HuH-7 (cell line): ENCODE results near the gene UBXN4.
A peak's percentile ranks its signal among the peaks of the same experiment; 100 is the strongest.
"Not testable (repeated sequence)": the region's sequence is repeated elsewhere in the genome, so short reads cannot be mapped to it uniquely, and the experiment has no call there.

Experiments used
- DNase-seq: peaks from one replicate; pipeline ENCODE4 v3.0.0; 2011; ENCODE audit warnings: low spot score

The UBXN4 gene

DNA sequence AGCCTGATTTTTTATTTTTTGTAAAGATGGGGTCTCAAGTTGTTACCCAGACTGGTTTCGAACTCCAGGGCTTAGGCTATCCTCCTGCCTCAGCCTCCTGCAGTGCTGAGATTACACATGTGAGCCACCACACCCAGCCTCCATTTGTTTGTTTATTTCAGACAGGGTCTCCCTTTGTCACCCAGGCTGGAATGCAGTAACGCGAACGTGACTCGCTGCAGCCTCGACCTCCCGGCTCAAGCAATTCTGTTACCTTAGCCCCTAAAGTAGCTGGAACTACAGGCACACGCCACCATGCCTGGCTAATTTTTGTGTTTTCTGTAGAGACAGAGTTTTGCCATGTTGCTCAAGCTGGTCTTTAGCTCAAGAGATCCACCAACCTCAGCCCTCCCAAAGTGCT is 27.2 kb downstream of the UBXN4 start:
- no peak for DNase-seq

DNA sequence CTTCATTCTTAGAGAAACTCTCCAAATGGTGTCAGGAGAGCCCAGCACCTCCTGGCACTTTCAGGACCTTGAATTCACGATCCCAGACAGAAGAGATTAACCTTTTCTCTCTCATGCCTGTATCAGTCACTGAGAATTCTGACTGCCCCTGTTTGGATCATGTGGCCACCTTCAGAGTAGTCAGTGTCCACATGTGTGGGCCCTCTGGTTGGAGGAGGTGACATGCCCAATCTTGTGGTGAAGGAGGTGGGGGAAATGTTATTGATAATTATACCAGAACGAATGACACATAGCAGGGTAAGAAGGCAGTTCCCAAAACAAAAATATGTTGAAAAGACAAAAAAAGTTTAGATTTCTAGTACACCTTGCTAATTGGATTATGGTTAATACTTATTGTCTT is 31.7 kb downstream of the UBXN4 start:
- DNase-seq, result no peak

DNA sequence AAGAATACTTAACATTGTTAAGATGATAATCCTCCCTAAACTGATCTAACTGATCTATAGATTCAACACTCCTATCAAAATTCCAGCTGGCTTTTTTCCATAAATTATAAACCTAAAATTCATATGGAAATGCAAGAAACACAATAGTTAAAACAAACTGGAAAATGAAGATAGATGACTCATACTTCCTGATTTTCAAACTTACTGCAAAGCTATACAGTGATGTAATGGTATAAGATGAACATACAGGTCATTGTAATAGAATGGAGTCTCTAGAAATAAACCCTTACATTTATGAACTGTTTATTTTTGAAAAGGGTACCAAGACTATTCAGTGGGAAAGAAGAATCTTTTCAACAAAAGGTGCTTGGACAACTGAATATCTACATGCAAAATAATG is 32.3 kb downstream of the UBXN4 start:
- DNase-seq, result no peak

DNA sequence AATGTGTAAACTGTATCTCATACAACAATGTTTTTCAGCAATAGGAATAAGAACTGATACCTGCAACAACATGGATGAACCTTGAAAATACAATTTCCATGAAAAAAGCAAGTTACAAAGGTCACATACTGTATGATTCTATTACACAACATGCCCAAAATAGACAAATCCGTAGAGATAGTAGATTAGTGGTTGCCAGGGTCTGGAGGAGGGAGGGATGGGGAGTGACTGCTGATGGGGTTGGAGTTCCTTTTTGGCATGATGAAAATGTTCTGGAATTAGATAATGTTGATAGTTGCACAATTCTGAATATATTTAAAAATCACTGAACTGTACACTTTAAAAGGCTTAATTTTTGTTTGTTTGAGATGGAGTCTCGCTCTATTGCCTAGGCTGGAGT is 33.8 kb downstream of the UBXN4 start:
- no peak for DNase-seq

DNA sequence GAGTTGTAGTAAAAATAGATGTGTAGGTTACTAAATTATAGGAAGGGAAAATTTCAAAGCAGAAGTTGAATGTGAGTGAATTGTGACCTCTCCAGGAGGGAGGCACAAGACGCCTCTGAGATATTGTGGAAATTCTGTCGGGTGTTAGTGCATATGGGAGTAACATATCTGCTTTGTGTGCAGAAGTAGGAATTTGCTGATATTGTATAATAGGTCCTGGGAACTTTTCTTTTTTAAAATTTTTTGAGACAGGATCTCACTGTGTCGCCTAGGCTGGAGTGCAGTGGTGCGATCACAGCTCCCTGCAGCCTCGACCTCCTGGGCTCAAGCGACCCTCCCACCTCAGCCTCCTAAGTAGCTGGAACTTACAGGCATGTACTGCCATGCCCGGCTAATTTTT is 34.7 kb downstream of the UBXN4 start:
- DNase-seq, result no peak

DNA sequence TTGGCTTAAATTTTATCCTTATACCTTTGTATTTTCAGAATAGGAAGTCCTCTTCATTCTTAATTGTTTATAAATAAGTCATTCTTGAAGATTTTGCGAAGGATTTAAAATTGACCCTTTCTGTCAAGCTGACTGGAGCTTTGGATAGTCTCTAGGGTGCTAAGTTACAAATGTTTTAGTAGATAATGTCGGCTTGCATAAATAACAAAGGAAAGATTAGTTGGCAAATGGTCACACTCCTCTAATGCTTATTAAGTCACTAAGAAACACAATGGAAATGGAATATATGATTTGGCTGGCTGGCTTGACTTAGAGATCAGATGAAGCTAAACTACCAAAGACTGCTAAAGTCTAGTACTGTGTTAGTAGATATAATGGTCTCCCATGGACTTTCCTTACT is 40.6 kb downstream of the UBXN4 start:
- DNase-seq, result no peak

DNA sequence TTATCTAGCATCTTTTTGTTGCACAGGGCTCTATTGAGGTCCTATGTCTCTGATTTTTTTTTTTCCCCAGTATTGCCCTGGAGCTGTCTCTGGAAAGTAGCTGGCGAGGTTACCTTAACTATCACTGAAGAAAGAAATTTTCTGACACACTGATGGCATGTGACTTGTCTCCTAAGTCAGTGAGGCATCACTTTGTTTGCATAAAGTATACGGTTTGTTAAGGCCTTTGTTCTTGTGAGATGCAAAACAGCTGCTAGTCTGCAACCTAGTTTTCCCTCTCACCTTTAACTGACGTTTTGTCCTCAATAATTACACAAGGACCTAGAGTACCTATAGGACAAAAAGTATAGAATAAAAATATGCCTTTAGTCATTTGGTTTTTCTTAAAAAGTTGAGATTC is 41.8 kb downstream of the UBXN4 start:
- no peak for DNase-seq

DNA sequence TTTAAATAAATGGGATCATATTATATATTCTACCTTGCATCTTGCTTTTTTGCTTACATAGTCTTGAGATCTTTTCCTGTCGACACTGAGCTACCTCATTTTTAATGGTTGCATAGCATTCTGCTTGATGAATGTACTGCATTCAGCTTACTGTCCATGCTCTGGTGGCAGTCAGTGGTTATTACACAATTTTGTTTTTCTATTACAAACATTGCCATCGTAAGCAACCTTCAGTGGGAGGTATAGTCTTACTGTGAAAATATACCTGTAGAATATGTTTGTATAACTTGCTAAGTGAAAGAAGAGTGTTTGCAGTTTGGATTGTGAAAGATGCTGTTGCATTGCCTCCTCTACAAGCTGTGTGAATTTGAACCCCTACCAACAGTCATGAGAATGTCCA is 43.4 kb downstream of the UBXN4 start:
- peak; percentile 38 for DNase-seq

DNA sequence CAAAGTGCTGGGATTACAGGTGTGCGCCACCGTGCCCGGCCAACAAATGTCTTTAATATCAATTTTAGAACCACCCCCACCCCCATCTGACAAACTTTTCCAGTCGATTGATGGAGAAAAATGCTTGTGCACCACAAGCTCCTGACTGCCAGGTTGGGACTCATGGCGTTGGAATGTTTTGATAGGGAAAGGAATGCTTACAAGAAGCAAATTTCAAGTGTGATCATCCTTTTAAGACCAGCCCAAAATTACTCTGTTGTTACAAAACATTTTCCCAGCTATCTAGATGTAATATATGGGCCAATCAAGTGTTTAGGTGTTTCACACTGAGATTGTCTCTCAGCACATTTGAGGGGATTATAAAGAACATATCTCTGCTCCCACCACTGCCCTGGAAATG is 45.2 kb downstream of the UBXN4 start:
- DNase-seq, result no peak

DNA sequence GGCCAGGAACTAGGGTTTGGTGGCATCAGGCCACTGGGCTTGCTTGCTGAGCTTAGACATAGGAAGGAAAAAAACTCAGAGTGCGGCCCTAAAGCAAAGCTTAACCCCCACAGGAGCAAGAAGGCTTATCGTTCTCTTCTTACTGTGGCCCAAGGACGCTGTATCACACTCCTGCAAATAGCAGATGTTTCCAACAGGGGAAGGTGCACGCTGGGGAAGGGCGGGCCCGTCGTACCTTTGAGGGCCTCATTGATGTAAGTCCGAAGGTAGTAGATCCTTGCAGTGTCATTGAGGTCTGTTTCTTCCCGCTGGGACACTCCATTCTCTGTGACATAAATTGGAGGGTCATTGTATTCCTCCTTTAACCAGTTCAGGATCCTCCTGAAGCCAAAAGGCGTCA is 48.8 kb downstream of the UBXN4 start:
- no peak for DNase-seq

DNA sequence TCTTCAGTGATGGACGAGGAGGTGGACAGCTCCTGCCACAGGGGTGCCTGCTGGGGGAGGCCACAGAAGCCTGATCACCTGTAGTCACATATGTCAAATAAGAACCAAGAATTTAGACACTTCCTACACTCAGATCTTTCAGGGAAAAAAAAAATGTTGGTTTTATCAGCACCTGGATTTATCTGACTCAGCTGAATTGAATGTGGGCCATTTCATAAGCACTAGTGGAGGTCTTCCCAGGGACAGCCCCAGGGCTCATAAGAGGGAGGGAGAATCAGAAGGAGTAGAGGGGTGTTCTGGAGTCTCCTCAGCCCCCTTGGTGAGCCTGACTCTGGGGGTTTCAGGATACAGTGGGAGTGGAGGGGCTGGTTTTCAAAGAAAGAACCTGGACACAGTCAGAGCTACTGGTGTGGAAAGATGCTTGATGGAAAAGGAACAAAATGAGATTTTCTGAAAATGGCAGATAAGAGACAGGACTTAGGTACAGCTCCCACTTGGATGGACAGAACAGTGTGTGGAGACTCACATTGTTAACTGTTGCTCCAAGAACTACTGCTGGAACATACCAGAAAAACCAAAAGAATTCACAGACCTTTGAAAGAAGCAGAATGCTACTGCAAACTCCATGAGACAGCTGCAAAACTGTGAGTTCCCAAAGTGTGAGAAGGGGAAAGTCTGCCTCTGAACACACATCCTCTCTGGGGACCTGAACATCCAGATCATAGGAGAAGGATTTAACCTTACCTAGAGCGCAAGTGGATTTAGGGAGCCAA is 49.9 kb downstream of the UBXN4 start:
- DNase-seq, result no peak

DNA sequence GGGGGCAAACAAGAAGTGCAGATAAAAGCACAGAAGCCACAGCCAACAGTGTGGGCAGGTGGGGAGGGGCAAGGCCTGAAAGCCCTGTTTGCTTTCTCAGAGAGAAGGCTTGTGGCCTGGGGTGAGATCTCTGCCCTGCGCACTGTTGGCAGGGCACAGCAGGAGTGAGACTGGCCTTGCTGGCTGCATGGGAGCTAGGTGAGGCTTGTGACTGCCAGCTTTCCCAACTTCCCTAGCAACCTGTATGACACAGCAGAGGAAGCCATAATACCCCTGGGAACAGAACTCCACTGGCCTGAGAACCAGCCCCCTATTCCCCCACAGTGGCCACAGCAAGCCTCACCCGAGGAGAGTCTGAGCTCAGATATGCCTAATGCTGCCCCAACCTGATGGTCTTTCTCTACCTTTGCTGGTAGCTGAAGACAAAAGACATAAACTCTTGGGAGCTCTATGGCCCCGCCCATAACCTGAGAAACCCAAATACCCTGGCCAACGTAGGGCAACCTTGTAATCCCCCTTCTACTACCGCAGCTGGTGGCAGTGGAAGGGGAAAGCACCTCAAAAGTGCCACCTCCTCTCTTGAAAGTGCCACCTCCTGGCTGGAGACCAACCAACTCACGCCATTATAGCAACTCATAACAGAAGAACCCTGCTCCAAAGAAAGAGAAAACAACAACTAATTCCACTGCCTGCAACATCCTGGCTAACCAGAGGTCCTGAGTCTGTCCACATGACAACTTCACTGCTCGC is 50.9 kb downstream of the UBXN4 start:
- no peak for DNase-seq

DNA sequence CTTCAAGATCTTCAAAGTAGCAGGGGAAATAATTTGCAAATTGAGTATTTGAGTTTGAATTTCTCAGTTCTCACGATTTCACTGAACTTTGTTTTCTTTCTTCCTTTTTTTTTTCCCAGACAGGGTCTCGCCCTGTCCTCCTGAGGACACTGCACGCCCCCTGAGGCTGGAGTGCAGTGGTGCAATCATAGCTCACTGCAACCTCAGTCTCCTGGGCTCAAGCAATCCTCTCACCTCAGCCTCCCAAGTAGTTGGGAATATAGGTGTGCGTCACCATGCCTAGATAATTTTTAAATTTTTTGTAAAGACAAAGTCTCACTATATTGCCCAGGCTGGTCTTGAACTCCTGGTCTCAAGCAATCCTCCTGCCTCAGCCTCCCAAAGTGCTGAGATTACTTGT is 54.0 kb downstream of the UBXN4 start:
- not testable (repeated sequence) for DNase-seq

DNA sequence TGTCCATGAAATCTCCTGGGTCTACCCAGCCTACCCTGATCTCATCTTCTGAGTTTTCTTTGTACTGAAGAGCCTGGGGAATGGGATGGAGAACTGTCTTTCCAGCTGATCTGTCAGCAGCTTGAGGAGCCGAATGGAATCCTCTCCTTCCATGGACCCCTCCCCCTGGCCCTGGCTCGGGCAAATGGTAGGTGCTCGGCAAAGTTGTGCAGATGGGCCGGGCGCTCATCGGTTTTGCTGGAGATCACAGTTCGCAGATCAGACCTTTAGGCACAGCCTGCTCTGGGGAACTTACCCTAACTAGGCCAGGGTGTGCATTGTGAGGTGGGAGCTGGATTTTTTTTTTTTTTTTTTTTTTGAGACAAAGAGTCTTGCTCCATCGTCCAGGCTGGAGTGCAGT is 55.0 kb downstream of the UBXN4 start:
- no peak for DNase-seq

DNA sequence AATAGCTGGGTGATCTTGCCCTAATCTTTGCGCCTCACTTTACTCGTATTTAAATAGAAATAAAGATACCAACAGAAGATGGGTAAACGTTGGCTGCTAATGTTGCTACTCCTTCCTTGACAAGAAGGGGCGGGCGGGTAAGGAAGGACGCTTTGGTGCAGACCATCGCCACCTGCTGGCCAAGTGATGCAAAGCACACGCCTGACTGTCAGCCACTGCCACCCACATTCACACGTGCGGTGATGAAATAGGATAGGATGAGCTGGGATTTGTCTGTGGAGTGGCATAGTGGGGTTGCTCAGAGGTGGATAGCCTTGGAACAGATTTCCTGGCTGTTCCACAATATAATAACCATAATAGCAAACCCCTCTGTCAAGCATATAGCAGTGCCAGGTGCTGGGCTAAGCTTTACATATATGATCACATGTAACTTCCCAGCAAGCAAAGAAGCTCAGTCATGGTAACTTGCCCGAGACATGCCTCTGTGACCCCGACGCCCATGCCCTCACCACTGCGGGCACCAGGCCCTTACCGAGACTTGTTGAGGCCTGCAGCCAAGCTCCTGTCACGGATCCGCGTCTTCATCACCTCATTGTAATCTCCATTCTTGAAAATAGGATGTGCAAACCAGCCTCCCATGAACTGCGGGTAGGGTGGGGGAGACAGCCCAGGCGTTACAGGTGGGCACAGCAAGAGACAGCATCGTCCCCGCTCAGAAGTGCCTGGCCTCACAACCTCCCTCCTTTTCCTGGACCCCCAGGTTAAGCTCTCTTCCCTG is 56.0 kb downstream of the UBXN4 start:
- peak; percentile 78 for DNase-seq

DNA sequence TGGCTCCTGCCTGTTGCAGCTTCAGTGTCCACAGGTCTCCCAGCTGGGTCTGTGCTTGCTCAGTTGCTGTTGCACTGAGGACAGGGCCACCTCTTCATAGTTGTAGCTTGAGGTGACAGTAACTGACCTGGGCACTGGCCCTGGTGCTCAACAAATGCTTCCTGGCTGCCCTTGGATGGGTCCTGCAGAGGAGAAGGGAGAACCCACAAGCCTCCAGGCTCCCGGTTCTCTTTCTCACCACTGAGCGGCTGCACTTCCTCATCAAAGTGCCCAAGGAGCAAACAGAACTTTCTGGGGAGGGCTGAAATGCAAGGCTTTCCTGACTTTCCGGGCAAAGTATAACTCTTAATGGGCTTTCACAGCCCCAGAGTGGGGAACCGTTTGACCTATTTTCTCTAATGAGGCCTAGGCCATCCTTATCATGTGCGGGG is 56.6 kb downstream of the UBXN4 start:
- no peak for DNase-seq

DNA sequence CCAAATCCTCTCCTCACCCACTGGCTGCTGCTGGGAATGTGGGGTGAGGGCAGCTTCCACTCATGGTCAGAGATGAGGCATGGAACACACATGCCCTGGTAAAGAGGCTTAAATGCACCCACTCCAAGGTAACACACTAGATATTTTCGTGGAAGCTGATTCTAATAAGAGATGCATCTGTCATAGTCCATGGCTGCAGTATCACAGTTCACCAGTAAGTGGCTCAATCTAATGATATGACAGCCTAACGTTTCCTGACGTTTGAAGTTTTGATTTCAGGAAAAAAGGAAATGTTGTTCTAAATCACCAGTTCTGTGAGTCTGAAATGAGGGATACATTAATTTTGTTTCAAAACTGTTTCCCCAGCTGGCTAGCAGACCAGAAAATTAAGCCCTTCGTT is 57.1 kb downstream of the UBXN4 start:
- no peak for DNase-seq

DNA sequence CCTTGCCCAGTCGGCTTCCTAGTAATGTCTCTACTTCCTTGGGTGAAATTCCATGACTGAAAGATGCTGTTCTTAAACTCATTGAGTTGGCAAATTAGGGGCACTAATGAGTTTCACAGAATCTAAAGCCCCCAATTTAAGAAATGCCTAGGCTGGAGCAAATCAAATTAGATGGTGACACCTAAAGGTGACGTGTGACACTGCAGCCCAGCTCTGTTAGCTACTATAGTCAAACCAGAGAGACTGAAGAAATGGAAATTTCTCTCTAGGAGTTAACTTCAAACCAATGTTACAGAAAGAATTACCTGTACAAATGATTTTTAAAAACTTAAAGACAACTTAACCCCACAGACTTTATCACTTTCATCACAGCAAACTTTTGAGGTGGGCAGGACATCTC is 58.1 kb downstream of the UBXN4 start:
- DNase-seq, result no peak

DNA sequence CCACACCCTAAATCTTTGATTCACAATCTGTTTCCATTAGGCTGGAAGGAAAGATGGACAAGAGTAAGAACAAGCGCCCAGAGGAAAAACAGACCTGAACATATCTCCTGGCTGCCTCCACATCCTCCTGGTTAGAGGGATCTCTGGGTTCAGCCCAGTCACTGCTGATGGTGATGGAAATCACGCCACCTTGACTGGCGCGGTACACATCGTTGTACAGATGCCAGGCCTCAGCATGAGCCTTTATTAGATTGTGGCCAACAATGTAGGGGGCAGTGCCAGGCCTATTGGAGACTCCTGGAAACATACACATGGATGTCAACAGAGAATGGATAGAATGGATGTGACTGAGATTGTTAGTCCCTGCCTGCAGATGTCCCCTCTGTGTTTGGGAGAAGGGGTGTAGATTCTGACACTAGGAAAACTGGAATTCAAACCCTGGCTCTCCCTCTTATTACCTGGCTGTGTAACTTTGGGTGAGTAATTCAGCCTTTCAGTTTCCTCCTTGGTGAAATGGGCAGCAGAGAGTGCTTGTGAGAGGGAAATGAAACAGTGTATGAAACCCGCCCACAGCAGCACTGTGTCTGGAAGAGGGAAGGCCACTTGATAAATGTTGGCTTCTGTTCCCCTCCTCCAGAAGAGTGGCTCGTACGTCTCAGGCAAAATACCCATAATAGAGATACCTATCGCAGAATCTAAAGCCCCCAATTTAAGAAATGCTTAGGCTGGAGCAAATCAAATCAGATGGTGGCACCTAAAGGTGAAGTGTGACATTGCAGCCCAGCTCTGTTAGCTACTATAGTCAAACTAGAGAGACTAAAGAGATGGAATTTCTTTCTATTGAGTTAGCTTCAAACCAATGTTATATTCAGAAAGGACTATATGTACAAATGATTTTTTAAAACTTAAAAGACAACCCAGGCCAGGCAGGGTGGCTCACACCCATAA is 59.1 kb downstream of the UBXN4 start:
- no peak for DNase-seq

DNA sequence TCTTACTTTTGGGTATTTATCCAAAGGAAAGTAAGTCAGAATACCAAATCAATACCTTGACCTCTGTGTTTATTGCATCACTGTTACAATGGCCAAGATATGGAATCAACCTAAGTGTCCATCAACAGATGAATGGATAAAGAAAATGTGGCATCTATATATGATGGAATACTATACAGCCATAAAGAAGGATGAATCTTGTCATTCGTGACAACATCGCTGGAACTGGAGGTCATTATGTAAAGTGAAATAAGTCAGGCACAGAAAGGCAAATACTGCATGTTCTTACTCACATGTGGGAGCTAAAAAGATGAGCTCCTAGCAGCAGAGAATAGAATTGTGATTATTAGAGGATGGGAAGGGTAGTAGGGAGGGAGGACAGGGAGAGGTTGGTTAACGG is 60.7 kb downstream of the UBXN4 start:
- no peak for DNase-seq

DNA sequence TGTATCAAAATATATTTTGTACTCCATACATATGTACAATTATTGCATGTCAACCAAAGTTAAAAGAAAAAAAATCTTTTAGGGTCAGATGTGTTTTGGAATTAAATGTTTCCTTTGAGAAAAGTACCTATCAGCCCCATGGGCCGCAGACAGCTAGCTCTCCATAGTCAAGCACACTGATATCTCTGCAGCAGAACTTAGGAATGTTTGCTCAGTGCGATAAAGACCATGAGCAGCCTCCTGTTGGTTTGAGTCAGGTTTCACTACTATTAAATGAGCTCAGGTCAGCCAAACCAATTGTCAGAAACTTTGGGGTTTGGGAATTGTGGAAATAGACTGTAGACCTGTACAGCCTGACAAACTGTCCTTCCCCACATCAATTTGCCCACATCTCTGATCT is 61.6 kb downstream of the UBXN4 start:
- DNase-seq, result peak; percentile 43

DNA sequence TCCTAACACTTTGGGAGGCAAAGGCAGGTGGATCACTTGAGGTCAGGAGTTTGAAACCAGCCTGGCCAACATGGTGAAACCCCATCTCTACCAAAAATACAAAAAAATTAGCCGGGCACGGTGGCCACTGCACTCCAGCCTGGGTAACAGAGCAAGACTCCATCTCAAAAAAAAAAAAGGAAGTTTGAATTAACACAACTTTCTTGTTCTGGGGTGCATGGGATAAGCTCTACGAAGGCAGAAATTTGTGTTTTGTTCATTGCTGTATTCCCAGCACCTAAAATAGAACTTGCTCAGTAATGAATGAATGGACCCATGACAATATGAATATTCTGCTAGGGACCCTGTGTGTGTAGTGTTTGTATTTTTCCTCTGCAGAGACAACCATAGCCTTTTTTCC is 66.2 kb downstream of the UBXN4 start:
- not testable (repeated sequence) for DNase-seq
